Measurements from ENCODE around the gene ATL3. TPM values are rescaled to one million over a fixed set of nuclear protein-coding genes. Genes with fewer than 3 reads are reported as not detected.

Gene ATL3
- total RNA-seq, 1 experiment from 2014 or later = 98.3 TPM

GRCh38 chr11:63711838-63712237, 40.7 kb upstream of the ATL3 start:
- no peaks in the 10 kb centered on the region for H3K9me2 ChIP-seq (ENCODE audit: insufficient read depth)
- peaks cover 39% of the 10 kb centered on the region for H4K20me1 ChIP-seq (ENCODE audit: insufficient read depth)
- no peak overlapping the region for H2AFZ ChIP-seq
- no peaks in the 10 kb centered on the region; the same call in 1 of the 2 replicates for H3K36me3 ChIP-seq (ENCODE audit: low read depth)
- no peaks in the 10 kb centered on the region for H3K27me3 ChIP-seq (ENCODE audit: insufficient read depth, low read depth)
- BruUV-seq (replicated peaks) = no TSS peak
- no peak for DNase-seq
- no peak overlapping the region for H3K4me2 ChIP-seq
- TF ChIP-seq EZH2 (IDR thresholded peaks at IDR 0.05; ENCODE audit: low read depth) = no peak
- TF ChIP-seq, protein P1, sequence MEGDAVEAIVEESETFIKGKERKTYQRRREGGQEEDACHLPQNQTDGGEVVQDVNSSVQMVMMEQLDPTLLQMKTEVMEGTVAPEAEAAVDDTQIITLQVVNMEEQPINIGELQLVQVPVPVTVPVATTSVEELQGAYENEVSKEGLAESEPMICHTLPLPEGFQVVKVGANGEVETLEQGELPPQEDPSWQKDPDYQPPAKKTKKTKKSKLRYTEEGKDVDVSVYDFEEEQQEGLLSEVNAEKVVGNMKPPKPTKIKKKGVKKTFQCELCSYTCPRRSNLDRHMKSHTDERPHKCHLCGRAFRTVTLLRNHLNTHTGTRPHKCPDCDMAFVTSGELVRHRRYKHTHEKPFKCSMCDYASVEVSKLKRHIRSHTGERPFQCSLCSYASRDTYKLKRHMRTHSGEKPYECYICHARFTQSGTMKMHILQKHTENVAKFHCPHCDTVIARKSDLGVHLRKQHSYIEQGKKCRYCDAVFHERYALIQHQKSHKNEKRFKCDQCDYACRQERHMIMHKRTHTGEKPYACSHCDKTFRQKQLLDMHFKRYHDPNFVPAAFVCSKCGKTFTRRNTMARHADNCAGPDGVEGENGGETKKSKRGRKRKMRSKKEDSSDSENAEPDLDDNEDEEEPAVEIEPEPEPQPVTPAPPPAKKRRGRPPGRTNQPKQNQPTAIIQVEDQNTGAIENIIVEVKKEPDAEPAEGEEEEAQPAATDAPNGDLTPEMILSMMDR (conservative IDR thresholded peaks at IDR 0.05) = no peak
- H3F3A ChIP-seq (ENCODE audit: insufficient read depth, low read depth) = 0 out of 2 replicates have a peak, but pooled peaks cover 6% of the 10 kb centered on the region
- H3K4me1 ChIP-seq (replicated peaks; ENCODE audit: insufficient read depth) = 0 out of 2 replicates have a peak, but pooled peaks cover 4% of the 10 kb centered on the region
- CTCF ChIA-PET = interaction anchor here (0.6 kb wide), 1 partner anchor 76 kb away, joined by 3 read pairs; no protein-coding TSS in a partner anchor
- no peak overlapping the region for H3K4me3 ChIP-seq
- intact Hi-C loops (cut with micrococcal nuclease; ENCODE audit: unreplicated experiment) = no loop called here
- POLR2A ChIA-PET (ENCODE audit: unreplicated experiment) = no interaction called here
- peaks cover 75% of the 10 kb centered on the region for H3K79me2 ChIP-seq (ENCODE audit: low read depth)
- no peak overlapping the region for H3K27ac ChIP-seq
- H3K9me3 ChIP-seq (ENCODE audit: insufficient read depth, low read depth) = no peaks in the 10 kb centered on the region

DNA sequence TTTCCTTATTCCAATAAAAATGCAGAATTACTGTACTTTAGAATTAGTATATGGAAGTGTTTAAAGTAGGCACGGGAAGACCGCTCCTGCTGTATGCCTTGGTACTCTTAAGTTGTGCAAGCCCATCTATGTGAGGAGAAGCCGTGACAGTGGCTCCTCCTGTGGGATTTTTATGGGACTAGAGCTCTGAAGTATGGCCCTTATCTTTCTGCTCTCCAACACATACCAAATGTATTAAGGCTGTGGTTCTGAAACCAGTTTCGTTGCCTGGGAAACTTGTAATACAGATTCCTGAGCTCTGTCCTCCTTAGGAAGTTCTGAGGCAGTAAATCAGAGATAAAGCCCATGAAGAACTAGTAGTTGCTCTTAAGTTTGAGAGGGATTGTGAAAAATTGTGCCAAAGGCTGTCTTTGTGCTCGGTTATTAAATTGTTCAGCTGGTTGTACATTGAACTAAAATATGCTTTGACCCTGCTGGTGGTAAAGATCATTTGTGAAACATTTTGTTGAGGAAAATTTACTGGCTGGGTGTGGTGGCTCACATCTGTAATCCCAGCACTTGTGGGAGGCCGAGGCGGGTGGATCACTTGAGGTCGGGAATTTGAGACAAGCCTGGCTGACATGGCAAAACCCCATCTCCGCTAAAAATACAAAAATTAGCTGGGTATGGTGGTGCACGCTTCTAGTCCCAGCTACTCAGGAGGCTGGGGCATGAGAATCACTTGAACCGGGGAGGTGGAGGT, 39.5 kb upstream of the ATL3 start:
- H3F3A ChIP-seq (ENCODE audit: insufficient read depth, low read depth) = 0 out of 2 replicates have a peak, but pooled peaks cover 6% of the 10 kb centered on the region

GRCh38 chr11:63709336-63709884, 38.2 kb upstream of the ATL3 start:
- no peak for TF ChIP-seq EZH2 (IDR thresholded peaks at IDR 0.05; ENCODE audit: low read depth)
- Histone ChIP-seq H3K4me3 (no peak overlapping the region), H3K4me1 (replicated peaks; ENCODE audit: insufficient read depth) (no peaks in the 10 kb centered on the region), H3K36me3 (ENCODE audit: low read depth) (no peaks in the 10 kb centered on the region), H3F3A (ENCODE audit: insufficient read depth, low read depth) (peaks cover 11% of the 10 kb centered on the region; the same call in 1 of the 2 replicates), H2AFZ (no peak overlapping the region), H3K79me2 (ENCODE audit: low read depth) (peaks cover 71% of the 10 kb centered on the region), H3K27ac (no peak overlapping the region), H3K27me3 (ENCODE audit: insufficient read depth, low read depth) (no peaks in the 10 kb centered on the region), H3K4me2 (no peak overlapping the region), H3K9me3 (ENCODE audit: insufficient read depth, low read depth) (no peaks in the 10 kb centered on the region), H3K9me2 (ENCODE audit: insufficient read depth) (no peaks in the 10 kb centered on the region), H4K20me1 (ENCODE audit: insufficient read depth) (peaks cover 50% of the 10 kb centered on the region)
- intact Hi-C loops (cut with micrococcal nuclease; ENCODE audit: unreplicated experiment) = no loop called here
- ChIA-PET CTCF (interaction anchor here (1.0 kb wide), 1 partner anchor 87 kb away, joined by 4 read pairs; no protein-coding TSS in a partner anchor), POLR2A (ENCODE audit: unreplicated experiment) (no interaction called here)
- no peak for DNase-seq
- BruUV-seq (replicated peaks) = no TSS peak

More for the DNA sequence above, 39.5 kb upstream of the ATL3 start:
- Histone ChIP-seq H3K27ac (no peak overlapping the region), H3K27me3 (ENCODE audit: insufficient read depth, low read depth) (no peaks in the 10 kb centered on the region), H3K79me2 (ENCODE audit: low read depth) (peaks cover 71% of the 10 kb centered on the region), H3K36me3 (ENCODE audit: low read depth) (no peaks in the 10 kb centered on the region; the same call in 1 of the 2 replicates), H2AFZ (no peak overlapping the region), H3K4me3 (no peak overlapping the region), H3K9me2 (ENCODE audit: insufficient read depth) (no peaks in the 10 kb centered on the region), H4K20me1 (ENCODE audit: insufficient read depth) (peaks cover 46% of the 10 kb centered on the region), H3K4me2 (no peak overlapping the region), H3K9me3 (ENCODE audit: insufficient read depth, low read depth) (no peaks in the 10 kb centered on the region), H3K4me1 (replicated peaks; ENCODE audit: insufficient read depth) (0 out of 2 replicates have a peak, but pooled peaks cover 2% of the 10 kb centered on the region)
- intact Hi-C loops (cut with micrococcal nuclease; ENCODE audit: unreplicated experiment) = no loop called here
- POLR2A ChIA-PET (ENCODE audit: unreplicated experiment) = interaction anchor here (0.6 kb wide), 1 partner anchor 30 kb away, joined by 3 read pairs; the partner anchor contains the start of gene RTN3
- no peak for DNase-seq
- no peak for TF ChIP-seq EZH2 (IDR thresholded peaks at IDR 0.05; ENCODE audit: low read depth)
- TF ChIP-seq, protein P1 (conservative IDR thresholded peaks at IDR 0.05) = no peak
- CTCF ChIA-PET = no interaction called here
- no TSS peak for BruUV-seq (replicated peaks)

Data from PC-9 (cell line).